RWPE2 (cell line): ENCODE results near the gene PGM5.

ENCODE experiments used
- ATAC-seq: fragments of 200-7000 bp; cut with Tn5 transposase; 3 replicates; pipeline ENCODE4 v1.9.1; 2021; ENCODE audit warnings: low read depth
- DNase-seq: peaks from one replicate; pipeline ENCODE4 v3.0.0-alpha.2; 2020; ENCODE audit warnings: low spot score
- H3K27ac ChIP-seq: fragments of 450-650 bp; 2 replicates; pipeline ENCODE4 v1.5.1; 2017; ENCODE audit warnings: mild to moderate bottlenecking; ENCODE audit not compliant: poor library complexity, severe bottlenecking
- H3K27me3 ChIP-seq: fragments of 250-450 bp; sonication (Bioruptor Pico); 2 replicates; pipeline ENCODE4 v1.5.1; 2021; ENCODE audit warnings: mild to moderate bottlenecking, moderate library complexity; ENCODE audit not compliant: insufficient read depth, poor library complexity, severe bottlenecking
- H3K36me3 ChIP-seq: fragments of 250-450 bp; sonication (Bioruptor Pico); 2 replicates; pipeline ENCODE4 v1.5.1; 2020; ENCODE audit warnings: low read depth, mild to moderate bottlenecking, moderate library complexity
- H3K4me1 ChIP-seq: fragments of 250-450 bp; sonication (Bioruptor Pico); 2 replicates; pipeline ENCODE4 v1.5.1; 2021; ENCODE audit warnings: mild to moderate bottlenecking, moderate library complexity; ENCODE audit not compliant: insufficient read depth, poor library complexity, severe bottlenecking
- H3K4me3 ChIP-seq: fragments of 250-450 bp; sonication (Bioruptor Pico); 2 replicates; pipeline ENCODE4 v1.5.1; 2021; ENCODE audit warnings: mild to moderate bottlenecking, moderate library complexity; ENCODE audit not compliant: severe bottlenecking
- H3K9me3 ChIP-seq: fragments of 250-450 bp; sonication (Bioruptor Pico); 2 replicates; pipeline ENCODE4 v1.5.1; 2021; ENCODE audit warnings: mild to moderate bottlenecking, moderate library complexity; ENCODE audit not compliant: severe bottlenecking
- CTCF ChIP-seq: fragments of 450-650 bp; IDR thresholded peaks from one replicate; pipeline ENCODE4 v1.5.1; 2017; ENCODE audit warnings: mild to moderate bottlenecking, moderate library complexity; ENCODE audit not compliant: poor library complexity, severe bottlenecking

PGM5 gene

GRCh38 chr9:68497629-68498028 is 141.2 kb downstream of the PGM5 start:
- no peak for TF ChIP-seq CTCF
- Histone ChIP-seq H3K36me3 (no peaks in the 10 kb centered on the region), H3K4me3 (no peak overlapping the region), H3K27ac (no peak overlapping the region), H3K9me3 (no peaks in the 10 kb centered on the region), H3K4me1 (no peaks in the 10 kb centered on the region), H3K27me3 (peaks cover 4% of the 10 kb centered on the region)
- ATAC-seq = no peak
- no peak for DNase-seq

GRCh38 chr9:68498816-68499215 is 142.4 kb downstream of the PGM5 start:
- DNase-seq = no peak
- Histone ChIP-seq H3K9me3 (no peaks in the 10 kb centered on the region), H3K27ac (no peak overlapping the region), H3K4me3 (no peak overlapping the region), H3K27me3 (no peaks in the 10 kb centered on the region), H3K36me3 (no peaks in the 10 kb centered on the region), H3K4me1 (no peaks in the 10 kb centered on the region)
- no peak for TF ChIP-seq CTCF
- no peak for ATAC-seq

- no peak for TF ChIP-seq CTCF
- H3K27ac ChIP-seq = no peak overlapping the region
- H3K4me1 ChIP-seq = no peaks in the 10 kb centered on the region
- no peak for DNase-seq
- H3K4me3 ChIP-seq = no peak overlapping the region
- H3K9me3 ChIP-seq = no peaks in the 10 kb centered on the region
- peak; percentile 76 for ATAC-seq
- no peaks in the 10 kb centered on the region for H3K27me3 ChIP-seq
- H3K36me3 ChIP-seq = no peaks in the 10 kb centered on the region
Observed at GRCh38 chr9:68500457-68501381, 144.3 kb downstream of the PGM5 start.

GRCh38 chr9:68502279-68502678 is 145.9 kb downstream of the PGM5 start:
- no peaks in the 10 kb centered on the region for H3K27me3 ChIP-seq
- DNase-seq (no peak), ATAC-seq (no peak)
- H3K4me1 ChIP-seq = no peaks in the 10 kb centered on the region
- H3K9me3 ChIP-seq = no peaks in the 10 kb centered on the region
- TF ChIP-seq CTCF = no peak
- no peaks in the 10 kb centered on the region for H3K36me3 ChIP-seq
- H3K4me3 ChIP-seq = no peak overlapping the region
- H3K27ac ChIP-seq = no peak overlapping the region
